Stimulated activated CD4-positive, alpha-beta T cell treated with anti-CD3 and anti-CD28 coated beads, TNF-alpha, amount 100 ng/mL, for 24 hours (primary cell): Measurements from ENCODE around the gene LRG1.
"Not testable (repeated sequence)": the region's sequence is repeated elsewhere in the genome, so short reads cannot be mapped to it uniquely, and the experiment has no call there.

ENCODE experiments used
- DNase-seq, 3 experiments: peaks; one replicate each; pipeline ENCODE4 v3.0.0-alpha.2; 2020; ENCODE audit warnings: low read depth in 3 of 3

LRG1 gene

GRCh38 chr19:4529924-4530522 is 9.8 kb downstream of the LRG1 start:
- no peak for DNase-seq

- no peak for DNase-seq
These were observed 11.0 kb downstream of the LRG1 start for GRCh38 chr19:4528843-4529242.

GRCh38 chr19:4527377-4527776 is 12.5 kb downstream of the LRG1 start:
- not testable (repeated sequence) for DNase-seq

GRCh38 chr19:4525563-4526002 is 14.3 kb downstream of the LRG1 start:
- DNase-seq, result no peak

GRCh38 chr19:4524808-4525562 is 14.9 kb downstream of the LRG1 start:
- DNase-seq, result peak; percentile 35 to 72 (median 57)

- DNase-seq, result peak in 1 of 3 experiments; percentile 16
These were observed 16.3 kb downstream of the LRG1 start for GRCh38 chr19:4523306-4524110.

- no peak for DNase-seq
These were observed 17.4 kb downstream of the LRG1 start for GRCh38 chr19:4522291-4523002.

GRCh38 chr19:4521888-4522242 is 18.0 kb downstream of the LRG1 start:
- DNase-seq, result no peak

- no peak for DNase-seq
These were observed 18.5 kb downstream of the LRG1 start for GRCh38 chr19:4521170-4521887.

- no peak for DNase-seq
These were observed 20.1 kb downstream of the LRG1 start for GRCh38 chr19:4519521-4520277.

GRCh38 chr19:4519172-4519496 is 20.7 kb downstream of the LRG1 start:
- DNase-seq, result no peak

GRCh38 chr19:4518345-4519171 is 21.3 kb downstream of the LRG1 start, which contains the start of gene PLIN4:
TSS of gene PLIN4 (minus strand) at chr19:4518486. CDS start at chr19:4518272, 214 bp downstream.
- DNase-seq, result no peak

- DNase-seq, result no peak
These were observed 22.3 kb downstream of the LRG1 start for GRCh38 chr19:4517451-4518057.

- DNase-seq, result no peak
These were observed 22.9 kb downstream of the LRG1 start for GRCh38 chr19:4516939-4517300.

GRCh38 chr19:4516199-4516938 is 23.5 kb downstream of the LRG1 start:
- no peak for DNase-seq

GRCh38 chr19:4515732-4516131 is 24.1 kb downstream of the LRG1 start:
- DNase-seq, result no peak

GRCh38 chr19:4513248-4513647 is 26.6 kb downstream of the LRG1 start:
- no peak for DNase-seq

- DNase-seq, result no peak
These were observed 27.8 kb downstream of the LRG1 start for GRCh38 chr19:4512070-4512469.
